ENCODE measurements around the gene JADE3.
"Not testable (repeated sequence)": the region's sequence is repeated elsewhere in the genome, so short reads cannot be mapped to it uniquely, and the experiment has no call there.

JADE3 gene

DNA sequence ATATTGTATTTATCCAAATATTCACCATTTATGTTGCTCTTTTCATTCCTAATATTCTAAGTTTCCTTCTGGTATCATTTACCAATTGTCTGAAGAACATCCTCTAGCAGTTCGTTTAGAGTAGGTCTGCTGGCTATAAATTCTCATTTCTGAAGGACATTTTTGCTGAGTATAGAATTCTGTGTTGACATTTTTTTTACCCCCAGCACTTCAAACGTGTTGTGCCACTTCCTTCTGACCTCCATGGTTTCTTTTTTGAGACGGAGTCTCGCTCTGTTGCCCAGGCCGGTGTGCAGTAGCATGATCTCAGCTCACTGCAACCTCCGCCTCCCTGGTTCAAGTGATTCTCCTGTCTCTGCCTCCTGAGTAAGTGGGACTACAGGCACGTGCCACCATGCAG is 26.4 kb downstream of the JADE3 start:
- DNase-seq, result no peak

DNA sequence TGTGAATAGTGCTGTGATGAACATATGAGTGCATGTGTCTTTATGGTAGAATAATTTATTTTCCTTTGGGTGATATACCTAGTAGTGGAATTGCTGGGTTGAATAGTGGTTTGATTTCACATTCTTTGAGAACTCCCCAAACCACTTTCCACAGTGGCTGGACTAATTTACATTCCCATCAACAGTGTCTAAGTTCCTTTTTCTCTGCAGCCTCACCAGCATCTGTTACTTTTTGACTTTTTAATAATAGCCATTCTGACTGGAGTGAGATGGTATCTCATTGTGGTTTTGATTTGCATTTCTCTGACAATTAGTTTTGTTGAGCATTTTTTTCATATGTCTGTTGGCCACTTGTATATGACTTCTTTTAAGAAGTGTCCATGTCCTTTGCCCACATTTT is 29.1 kb downstream of the JADE3 start:
- DNase-seq, result no peak

DNA sequence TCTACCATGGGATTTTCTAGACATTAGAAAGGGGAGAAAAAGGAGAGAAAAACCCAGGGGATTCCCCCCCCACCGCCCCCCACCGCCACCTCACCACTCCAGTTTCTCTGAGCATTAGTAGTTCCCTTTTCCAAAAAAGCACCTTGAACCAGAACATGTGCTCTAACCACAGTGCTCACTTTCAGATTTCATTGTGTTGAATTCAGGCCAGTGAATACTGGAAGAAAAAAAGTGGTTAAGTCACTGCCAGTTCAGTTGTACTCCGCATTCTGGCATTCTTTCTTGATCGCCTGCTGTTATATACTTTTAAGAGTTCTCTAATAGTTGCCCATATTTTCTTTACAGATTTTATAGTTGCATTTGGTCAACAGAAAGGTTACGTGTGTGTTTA is 40.9 kb downstream of the JADE3 start:
- DNase-seq, result no peak

DNA sequence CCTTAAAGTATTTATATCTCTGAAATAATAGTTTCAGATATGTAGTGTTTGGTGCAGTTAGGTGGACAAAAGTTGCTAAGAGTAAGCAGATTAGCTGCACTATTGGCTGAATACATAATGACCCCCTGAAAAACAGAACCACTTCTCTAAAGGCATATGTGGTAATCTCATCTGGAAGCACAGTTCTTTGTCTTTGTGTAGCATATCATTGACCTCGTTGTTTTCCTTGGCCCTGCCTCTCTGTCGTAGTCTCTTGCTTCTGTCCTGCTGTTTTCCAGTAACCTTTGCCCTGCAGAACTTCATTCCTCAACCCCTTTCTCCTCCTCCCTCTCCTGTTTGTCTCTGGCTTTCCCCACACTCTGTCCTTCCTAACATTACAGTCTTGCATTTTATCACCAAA is 41.4 kb downstream of the JADE3 start:
- no peak for DNase-seq

DNA sequence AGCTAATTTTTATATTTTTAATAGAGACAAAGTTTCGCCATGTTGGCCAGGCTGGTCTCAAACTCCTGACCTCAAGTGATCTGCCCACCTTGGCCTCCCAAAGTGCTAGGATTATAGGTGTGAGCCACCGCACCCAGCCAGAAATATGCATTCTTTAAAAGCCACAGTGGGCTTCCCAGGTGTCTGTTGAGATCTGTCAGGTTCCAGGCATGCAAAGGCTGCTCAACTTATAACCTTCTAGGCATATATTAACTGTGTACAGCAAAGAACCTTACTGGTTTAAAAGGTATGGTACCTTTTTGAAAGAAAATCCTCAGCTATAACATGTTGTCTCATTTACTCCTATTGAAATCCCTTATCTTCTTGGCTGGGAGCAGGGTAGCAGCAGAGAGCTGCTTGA is 42.5 kb downstream of the JADE3 start:
- DNase-seq, result no peak

DNA sequence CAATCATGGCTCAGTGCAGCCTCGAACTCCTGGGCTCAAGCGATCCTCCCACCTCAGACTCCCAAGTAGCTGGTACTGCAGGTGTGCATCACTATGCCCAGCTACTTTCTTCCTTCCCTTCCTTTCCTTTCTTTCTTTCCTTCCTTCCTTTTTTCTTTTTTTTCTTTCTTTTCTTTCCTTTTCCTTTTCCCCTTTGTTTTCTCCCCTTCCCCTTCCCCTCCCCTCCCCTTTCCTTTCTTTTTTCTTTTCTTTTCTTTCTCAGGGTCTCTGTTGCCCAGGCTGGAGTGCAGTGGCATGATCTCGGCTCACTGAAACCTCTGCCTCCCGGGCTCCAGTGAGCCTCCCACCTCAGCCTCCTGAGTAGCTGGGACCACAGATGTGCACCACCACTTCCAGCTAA is 44.4 kb downstream of the JADE3 start:
- DNase-seq, result not testable (repeated sequence)

DNA sequence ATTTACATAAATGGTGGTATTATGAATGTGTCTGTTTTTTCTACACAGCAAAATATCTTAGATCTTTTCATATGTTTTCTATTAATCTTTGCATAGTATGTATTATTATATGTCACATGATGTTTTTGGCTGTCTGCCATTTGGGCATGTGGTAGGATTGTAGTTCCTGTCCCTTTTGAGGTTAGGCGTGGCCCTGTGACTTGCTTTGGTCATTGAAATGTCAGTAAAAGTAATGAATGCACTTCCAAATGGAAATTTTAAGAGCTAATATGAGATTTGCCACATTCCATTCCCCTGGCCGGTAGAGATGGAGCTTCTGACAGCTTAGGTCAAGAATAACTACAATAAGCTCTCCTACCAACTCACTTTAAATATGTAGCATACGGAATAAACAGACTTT is 45.1 kb downstream of the JADE3 start:
- no peak for DNase-seq

DNA sequence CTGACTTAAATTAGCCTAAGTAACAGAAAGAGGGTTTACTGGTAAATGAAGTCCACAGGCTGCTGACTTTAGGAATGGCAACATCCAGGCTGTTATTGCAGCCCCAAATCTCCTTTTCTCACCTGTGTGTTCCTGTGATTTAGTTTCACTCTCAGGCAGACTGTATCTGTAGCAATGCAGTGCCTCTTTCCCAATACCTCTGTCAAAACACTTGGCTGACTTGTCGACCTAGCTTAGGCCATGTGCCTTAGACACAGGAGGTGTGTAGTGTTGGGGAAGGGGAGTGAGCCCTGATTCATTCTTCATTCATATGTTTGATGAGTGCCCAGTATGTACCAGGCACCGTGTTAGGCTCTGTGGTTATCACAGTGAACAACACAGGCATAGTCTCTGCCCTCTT is 46.9 kb downstream of the JADE3 start:
- no peak for DNase-seq

DNA sequence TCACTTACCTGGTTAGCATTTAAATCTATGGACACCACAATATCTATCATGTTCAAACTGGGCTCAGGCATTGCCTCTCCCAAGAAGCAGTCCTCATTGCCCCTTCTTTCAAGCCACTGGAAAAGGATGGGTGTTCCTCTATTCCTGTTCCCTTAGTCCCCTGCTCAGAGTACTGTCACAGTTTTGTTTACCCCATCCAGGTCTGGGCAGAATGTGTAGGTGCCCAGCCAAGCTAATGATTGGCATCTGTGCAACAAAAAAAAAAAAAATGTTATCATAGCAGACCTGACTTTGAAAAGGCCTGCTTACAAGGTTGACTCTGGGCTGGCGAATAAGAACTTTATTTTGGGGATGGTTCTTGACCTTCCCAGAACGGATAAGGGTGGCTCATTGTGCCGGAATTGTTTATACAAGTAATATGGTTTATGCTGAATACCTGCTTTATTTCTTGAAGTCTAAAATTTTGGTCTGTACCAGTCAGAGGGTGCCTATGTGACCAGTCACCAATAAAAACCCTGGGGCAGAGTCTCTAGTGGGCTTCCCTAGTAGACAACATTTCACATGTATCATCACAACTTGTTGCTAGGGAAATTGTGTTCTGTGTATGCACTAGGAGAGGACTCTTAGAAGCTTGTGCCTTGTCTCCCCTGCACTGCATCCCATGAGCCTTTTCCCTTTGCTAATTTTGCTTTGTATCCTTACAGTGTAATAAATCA is 47.9 kb downstream of the JADE3 start:
- DNase-seq, result no peak

DNA sequence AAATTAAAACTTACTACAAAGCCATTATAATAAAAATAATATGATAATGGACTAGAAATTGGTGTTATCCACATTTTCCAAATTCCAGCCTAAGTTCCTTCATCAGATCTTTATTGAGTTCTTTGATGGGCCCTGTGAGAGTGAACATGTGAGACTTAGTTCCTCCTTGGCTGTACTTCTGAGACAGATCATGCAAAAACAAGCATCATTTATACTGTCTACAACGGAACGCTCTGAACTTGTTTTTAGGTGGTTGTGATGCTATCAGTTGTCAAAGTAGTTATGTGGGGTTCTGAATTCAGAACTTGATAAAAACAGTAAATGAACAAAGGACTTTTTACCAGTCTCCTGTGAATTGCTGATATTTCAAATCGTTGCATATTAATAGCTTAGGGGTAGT is 48.9 kb downstream of the JADE3 start:
- no peak for DNase-seq

DNA sequence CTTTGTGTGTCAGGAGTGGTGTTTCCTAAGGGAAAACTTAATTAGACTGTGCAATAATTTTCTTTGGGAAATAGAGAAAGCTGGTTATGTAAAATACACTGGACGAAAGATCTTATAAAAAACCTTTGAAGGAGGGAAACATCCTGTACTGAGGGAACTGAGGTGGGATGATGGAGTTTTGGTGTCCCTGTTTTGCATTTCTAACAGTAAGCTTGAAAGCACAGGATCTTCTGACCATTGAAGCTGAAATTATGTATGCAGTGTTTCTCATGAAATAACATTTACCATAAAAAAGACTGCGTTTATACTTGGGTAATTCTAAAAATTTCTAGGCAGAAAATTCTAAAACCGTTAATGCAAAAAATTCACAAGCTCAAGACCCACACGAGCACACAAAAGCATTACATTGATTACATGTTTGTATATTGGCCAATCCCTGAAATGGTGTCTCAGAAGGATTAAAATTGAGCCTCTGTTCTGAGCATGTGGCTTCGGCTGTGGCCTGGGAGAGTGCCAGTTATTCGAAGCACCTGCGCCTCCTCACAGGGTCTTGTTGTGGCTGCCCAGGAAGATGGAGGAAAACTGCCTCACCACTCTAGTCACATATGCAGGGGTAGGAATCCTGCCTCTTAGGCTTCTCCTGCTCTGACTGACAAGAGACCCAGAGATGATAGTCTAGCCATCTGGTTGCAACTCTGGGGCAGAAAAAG is 49.5 kb downstream of the JADE3 start:
- DNase-seq, result no peak

DNA sequence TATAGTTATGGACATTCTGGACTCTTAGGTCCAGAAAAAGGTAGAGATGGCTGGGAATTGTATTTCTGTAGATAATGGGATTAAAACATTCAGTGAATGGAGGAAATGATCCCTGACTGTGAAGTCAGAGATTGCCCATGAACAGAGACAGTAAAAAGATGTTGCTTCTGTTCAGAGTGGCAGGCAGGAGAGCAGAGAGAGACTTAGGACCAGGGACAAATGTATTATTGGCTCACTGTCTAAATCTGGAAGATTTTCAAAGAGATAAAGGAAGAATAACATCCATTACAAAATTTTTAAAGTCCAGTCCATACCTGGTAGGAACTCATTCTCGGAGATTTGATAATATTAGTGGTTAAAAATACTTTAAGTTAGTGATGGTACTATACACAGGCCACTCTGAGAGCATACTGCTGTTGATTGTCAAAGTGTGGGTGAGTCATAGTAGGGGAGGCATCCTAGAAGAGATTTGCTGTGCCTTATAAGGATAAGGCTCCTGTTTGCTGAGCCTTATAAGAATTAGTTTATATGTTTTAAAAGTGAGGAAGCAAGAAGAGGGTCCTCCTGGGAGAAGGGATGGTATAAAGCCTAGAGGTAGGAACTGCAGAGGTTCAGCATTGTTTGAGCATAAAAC is 53.0 kb downstream of the JADE3 start:
- DNase-seq, result no peak

DNA sequence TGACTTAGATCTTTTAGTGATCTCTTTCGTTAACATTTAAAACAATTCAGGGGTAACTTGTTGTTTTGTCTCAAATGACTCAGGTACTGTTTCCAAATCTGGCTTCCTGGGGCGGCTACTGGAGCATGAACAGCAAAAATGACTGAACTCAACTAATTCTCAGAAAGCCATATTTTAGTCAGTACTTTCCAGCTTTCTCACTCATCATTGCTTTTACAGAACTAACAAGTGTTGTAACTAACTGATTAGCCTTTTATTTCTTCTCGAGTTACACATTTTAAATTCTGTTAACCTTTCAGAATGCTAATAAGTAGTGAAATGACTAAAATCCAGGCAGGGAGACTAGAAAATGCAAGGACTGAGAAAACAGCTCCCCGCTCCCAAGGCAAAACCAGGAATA is 55.3 kb downstream of the JADE3 start:
- no peak for DNase-seq

DNA sequence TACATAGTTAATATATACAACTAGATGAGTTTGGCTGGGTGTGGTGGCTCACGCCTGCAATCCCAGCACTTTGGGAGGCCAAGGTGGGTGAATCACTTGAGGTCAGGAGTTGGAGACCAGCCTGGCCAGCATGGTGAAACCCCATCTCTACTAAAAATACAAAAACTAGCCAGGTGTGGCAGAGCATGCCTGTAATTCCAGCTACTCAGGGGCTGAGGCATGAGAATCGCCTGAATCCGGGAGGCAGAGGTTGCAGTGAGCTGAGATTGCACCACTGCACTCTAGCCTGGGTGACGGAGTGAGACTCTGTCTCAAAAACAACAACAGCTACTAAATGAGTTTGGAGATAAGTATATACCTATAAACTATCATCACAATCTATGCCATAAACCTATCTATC is 64.8 kb downstream of the JADE3 start:
- not testable (repeated sequence) for DNase-seq

DNA sequence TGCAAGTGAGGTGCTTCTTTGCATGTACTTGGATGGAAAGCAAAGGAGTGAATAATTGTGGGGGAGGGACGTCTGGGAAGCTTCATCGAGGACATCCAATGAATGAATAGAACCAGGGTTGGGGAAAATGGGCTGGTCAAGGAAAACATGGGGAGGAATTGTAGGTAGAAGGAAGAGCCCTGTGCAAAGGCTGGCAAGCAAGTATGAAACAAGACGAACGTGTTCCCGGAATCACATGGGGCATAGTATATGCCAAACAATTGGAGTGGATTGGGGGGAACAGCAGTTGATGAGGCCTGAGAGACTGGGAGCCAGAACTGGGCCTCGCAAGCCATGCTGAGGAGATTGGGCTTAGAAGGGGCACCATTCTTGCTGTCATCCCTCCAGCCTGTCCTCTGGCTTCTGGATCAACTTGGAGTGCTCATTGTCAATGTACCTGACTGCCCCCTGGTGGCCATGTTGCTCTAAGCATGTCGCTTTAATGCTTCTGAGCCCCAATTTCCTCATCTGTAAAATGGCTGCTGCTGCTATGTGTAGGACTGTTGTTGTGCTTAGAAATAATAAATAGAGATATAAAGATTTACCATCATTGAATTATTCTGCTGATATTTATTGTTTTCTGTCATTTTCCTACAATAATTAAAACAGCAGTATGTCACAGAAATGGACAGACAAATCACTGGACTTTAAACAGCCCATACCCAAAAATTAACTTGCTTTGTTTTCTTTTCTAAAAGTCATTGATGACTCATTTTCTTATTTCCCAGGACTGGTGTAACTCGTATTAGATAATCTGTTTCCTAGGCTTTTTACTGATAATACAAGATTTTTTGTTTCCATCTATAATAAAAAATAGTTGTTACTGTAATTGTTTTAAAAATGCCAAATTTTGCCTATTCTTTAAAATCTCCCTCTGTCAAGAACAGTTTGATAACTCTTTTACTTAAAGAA is 66.4 kb downstream of the JADE3 start:
- peak; percentile 21 for DNase-seq

DNA sequence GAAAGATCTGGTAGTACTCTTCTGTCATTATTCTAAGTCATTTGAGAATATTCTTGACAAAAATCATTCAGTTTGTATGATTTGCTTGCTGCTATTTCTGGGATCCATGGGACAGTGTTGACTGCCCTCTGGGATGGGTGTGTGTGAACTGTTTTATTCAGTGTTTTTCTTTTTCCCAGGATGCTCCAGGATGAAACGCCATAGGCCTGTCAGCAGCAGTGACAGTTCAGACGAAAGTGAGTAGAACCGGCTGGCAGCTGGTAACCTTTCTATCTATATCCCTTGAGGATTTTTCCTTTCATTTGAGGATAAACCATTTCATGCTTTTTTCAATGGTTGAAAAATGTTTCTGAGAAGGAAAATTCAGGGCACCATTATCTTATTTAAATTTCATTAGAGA is 72.5 kb downstream of the JADE3 start:
- DNase-seq, result no peak

DNA sequence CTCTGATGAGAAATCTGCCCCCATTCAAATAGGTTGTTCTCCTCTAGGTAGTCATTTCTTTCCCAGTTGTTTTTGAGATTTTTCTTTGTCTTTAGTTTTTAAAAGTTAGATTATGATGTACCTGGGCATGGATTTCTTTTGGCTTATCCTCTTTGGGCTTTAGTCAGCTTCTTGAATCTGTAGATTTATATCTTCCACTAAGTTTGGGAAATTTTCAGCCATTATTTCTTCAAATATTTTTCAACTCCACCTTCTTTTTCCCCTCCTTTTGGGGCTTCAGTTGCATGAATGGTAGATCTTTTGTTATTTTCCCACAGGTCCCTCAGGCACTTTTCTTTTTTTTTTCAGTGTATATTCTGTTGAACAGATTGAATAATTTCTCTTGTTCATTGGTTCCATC is 77.3 kb downstream of the JADE3 start:
- DNase-seq, result no peak

DNA sequence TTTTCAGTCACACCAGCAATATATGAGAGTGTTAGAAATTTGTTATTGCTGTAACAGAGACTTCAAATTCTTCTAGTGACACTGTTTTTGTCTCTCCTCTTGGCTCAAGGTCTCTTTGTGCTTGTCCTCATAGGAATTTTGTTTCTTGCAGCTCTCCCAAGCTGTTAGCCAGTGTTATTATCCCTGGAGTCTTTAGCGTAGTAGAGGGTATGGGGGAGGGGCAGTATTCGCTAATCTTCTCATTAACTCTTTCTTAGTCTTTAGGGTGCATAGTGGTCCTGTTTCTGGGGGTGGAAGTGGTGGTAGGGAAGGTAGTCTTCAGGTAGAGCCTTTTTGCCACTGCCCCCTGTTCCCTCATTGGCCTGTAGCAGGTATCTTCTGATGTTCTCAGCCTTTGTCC is 79.4 kb downstream of the JADE3 start:
- no peak for DNase-seq

DNA sequence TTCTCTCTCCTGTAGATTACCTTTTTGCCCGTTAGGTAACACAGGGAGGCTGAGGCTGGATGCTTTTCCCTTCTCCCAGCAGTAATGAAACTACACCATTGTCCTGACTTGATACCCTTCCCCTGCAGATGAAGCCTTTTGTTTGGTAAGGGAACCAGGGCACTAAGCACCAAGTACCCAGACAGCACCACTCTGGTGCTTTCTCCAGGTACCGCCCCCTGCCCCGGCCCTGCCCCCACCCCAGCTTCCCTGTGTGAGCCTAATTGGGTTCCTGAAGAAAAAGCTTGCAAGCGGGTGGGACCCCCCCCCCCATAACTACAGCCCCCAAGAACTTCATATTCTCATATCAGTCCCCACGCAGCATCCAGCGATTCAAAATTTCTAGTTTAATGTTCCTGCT is 79.8 kb downstream of the JADE3 start:
- no peak for DNase-seq

DNA sequence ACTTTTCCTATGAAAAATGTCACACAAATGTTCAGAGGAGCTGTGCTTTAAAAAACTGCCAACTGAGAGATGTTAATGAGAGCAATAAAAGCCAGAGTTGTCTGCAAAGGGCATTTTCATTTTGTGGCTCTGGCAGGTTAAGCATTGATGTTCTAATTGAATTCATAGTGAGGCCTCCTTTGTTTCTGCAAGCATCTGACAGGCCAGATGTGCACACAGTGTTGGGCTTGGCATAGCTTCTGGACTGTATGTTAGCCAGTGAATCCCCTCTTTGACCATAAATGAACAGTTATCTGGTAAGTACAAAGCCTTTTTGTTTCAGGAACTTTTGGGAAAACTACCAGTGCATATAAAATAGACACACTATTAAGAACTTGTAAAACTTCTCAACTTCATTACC is 81.9 kb downstream of the JADE3 start:
- no peak for DNase-seq

DNA sequence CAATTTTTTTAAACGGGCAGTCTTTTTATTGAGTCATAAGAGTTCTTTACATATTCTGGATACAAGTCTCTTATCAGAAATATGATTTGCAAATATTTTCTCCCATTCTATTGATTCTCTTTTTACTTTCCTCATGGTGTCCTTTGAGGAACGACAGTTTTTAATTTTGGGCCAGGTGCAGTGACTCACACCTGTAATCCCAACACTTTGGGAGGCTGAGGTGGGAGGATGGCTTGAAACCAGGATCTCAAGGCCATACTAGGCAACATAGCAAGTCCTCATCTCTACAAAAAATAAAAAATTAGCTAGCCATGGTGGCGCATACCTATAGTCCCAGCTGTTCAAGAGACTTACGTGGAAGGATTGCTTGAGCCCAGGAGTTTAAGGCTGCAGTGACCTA is 99.9 kb downstream of the JADE3 start:
- DNase-seq, result no peak

DNA sequence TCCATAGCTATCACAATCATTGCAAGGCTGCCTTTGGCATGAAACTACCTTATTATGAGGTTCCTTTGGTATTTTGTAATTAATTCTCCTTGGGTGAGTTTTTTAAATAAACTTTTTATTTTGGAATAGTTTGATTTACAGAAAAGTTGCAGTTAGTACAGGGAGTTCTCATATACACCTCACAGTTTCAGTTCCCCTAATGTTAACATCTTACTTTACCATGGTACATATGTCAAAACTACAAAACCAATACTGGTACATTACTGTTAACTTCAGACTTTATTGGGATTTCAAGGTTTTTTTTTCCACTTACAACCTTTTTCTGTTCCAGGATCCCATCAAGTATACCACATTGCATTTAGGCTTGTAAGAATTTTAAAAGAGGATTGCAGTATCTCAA is 114.0 kb downstream of the JADE3 start:
- no peak for DNase-seq

DNA sequence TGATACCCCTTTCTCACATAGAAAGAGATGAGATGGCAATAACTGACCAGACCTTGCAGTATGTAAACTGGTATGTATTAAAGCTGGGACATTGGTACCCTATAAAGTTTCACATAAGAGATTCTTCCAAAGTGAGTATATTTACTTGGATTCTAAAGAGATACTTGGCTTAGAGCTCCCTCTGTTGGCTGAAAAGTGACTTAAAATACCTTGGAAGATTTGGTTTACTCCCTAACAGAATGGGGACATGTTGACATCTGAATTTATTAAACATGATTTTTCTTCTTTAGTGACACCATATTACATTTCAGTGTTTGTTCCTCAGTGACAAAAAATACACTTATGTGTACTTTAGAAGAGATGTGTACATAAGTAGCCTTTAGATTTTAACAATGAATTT is 118.1 kb downstream of the JADE3 start:
- peak; percentile 15 for DNase-seq
